Cardiac muscle cell (in vitro differentiated cells and primary cell): ENCODE results near the gene PANX2. TPM values are rescaled to one million over a fixed set of nuclear protein-coding genes. Genes with fewer than 3 reads are reported as not detected.
A peak's percentile ranks its signal among the peaks of the same experiment; 100 is the strongest.

Experiments
- DNase-seq, 2 donors: peaks; one replicate each; pipeline versions ENCODE4 v3.0.0 to v3.0.0-alpha.2; 2010 to 2017; ENCODE audit warnings: low read depth in 1 of 2, low spot score in 1 of 2
- H3K27ac ChIP-seq: fragments of 200-600 bp; sonication (generic); 2 replicates; pipeline ENCODE4 v1.5.1; 2016
- H3K27me3 ChIP-seq: fragments of 200-600 bp; sonication (generic); 2 replicates; pipeline ENCODE4 v1.6.0; 2016; ENCODE audit warnings: control low read depth
- H3K36me3 ChIP-seq: fragments of 200-600 bp; sonication (generic); 2 replicates; pipeline ENCODE4 v1.5.1; 2016; ENCODE audit warnings: control low read depth
- H3K4me1 ChIP-seq: fragments of 200-600 bp; sonication (generic); 2 replicates; pipeline ENCODE4 v1.8.1; 2017; ENCODE audit warnings: low read depth, mild to moderate bottlenecking, mixed run types
- H3K4me3 ChIP-seq: fragments of 200-600 bp; sonication (generic); 2 replicates; pipeline ENCODE4 v1.5.1; 2016; ENCODE audit warnings: mild to moderate bottlenecking
- H3K9me3 ChIP-seq: fragments of 200-600 bp; sonication (generic); 2 replicates; pipeline ENCODE4 v1.5.1; 2017; ENCODE audit warnings: low read depth, mild to moderate bottlenecking, control low read depth
- polyA plus RNA-seq: library from polyadenylated mRNA; unstranded; fragments of >200 nt; fragmentation: Nextera tagmentation; extraction: Ambion mirVana; gene quantifications from 2 replicates; pipeline ENCODE4 v1.2.1, GENCODE V29; 2016
- total RNA-seq: library from RNA; depleted of rRNA; stranded (reverse); fragments of >200 nt; gene quantifications from 2 replicates; pipeline ENCODE4 v1.2.3, GENCODE V29; 2016
- TF ChIP-seq, protein P1 (sequence below): IDR thresholded peaks from 2 replicates; pipeline ENCODE4 v1.5.1; 2012; ENCODE audit warnings: low read depth, mild to moderate bottlenecking, low read length

Gene PANX2
- total and polyA plus RNA-seq, 2 experiments from 2014 or later, result 6.9 to 30.9 TPM

DNA sequence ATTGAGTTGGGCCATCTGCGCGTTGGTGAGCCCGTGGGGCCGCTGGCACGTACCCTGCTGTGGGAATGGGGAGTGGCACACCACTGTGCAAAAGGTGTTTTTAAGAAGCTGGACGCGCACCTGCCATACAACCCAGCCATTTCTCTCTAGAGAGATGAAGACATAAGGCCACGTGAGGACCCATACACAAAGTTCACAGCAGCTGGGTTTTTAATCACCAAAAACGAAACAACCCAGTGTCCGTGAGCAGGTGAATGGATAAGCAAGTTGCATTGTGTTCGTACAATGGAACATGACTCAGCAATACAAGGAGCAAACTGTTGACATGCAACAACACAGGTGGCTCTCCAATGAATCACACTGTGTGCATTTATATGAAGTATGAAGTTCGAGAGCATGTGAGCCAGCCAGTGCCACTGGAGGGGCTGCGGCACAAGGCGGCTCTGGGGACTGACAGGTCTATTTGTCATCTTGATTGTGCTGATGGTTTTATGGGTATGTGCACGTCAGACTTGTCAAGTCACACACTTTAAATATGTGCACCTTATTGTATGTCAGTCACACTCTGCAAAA, 30.6 kb upstream of the PANX2 start:
- Histone ChIP-seq H3K9me3 (no peaks in the 10 kb centered on the region), H3K36me3 (no peaks in the 10 kb centered on the region), H3K4me1 (peaks cover 7% of the 10 kb centered on the region), H3K4me3 (no peak overlapping the region), H3K27me3 (no peaks in the 10 kb centered on the region), H3K27ac (no peak overlapping the region)
- TF ChIP-seq, protein P1, sequence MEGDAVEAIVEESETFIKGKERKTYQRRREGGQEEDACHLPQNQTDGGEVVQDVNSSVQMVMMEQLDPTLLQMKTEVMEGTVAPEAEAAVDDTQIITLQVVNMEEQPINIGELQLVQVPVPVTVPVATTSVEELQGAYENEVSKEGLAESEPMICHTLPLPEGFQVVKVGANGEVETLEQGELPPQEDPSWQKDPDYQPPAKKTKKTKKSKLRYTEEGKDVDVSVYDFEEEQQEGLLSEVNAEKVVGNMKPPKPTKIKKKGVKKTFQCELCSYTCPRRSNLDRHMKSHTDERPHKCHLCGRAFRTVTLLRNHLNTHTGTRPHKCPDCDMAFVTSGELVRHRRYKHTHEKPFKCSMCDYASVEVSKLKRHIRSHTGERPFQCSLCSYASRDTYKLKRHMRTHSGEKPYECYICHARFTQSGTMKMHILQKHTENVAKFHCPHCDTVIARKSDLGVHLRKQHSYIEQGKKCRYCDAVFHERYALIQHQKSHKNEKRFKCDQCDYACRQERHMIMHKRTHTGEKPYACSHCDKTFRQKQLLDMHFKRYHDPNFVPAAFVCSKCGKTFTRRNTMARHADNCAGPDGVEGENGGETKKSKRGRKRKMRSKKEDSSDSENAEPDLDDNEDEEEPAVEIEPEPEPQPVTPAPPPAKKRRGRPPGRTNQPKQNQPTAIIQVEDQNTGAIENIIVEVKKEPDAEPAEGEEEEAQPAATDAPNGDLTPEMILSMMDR, result no peak
- DNase-seq, result no peak

DNA sequence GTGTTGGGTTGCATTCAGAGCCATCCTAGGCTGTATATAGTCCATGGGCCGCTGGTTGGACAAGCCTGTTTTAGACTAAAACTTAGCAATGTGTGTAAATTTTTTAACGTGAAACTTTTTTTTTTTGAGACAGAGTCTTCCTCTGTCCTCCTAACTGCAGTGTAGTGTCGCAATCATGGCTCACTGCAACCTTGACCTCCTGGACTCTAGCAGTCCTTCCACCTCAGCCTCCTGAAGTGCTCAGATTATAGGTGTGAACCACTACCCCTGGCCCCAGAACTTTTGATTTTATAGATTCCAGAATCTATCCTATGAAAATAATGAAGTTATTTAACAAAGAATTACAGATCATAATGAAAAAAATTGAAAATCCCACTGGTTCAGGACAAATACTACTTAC, 29.9 kb upstream of the PANX2 start:
- Histone ChIP-seq H3K27me3 (no peaks in the 10 kb centered on the region), H3K4me1 (peaks cover 12% of the 10 kb centered on the region), H3K27ac (no peak overlapping the region), H3K9me3 (no peaks in the 10 kb centered on the region), H3K4me3 (no peak overlapping the region), H3K36me3 (no peaks in the 10 kb centered on the region)
- DNase-seq, result peak in 1 of 2 donors; percentile 27
- TF ChIP-seq, protein P1, result no peak

DNA sequence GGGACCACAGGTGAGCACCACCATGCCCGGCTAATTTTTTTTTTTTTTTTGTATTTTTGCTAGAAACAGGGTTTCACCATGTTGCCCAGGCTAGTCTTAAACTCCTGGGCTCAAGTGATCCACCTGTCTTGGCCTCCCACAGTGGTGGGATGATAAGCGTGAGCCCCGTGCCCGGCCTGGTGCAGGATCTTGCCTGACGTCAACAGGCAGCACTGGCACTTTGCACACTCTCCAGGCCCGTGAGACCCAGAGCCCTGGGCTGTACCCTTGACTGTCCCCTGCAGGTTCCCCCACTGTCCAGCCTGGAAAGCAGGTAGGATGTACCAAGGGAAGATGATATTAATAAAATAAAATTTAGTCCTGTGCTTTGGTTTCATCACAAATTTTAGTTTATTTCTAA, 29.1 kb upstream of the PANX2 start:
- TF ChIP-seq, protein P1, result no peak
- H3K36me3 ChIP-seq, result no peaks in the 10 kb centered on the region
- no peaks in the 10 kb centered on the region for H3K9me3 ChIP-seq
- no peak for DNase-seq
- H3K4me3 ChIP-seq, result no peak overlapping the region
- H3K27ac ChIP-seq, result no peak overlapping the region
- peaks cover 19% of the 10 kb centered on the region for H3K4me1 ChIP-seq
- H3K27me3 ChIP-seq, result no peaks in the 10 kb centered on the region

DNA sequence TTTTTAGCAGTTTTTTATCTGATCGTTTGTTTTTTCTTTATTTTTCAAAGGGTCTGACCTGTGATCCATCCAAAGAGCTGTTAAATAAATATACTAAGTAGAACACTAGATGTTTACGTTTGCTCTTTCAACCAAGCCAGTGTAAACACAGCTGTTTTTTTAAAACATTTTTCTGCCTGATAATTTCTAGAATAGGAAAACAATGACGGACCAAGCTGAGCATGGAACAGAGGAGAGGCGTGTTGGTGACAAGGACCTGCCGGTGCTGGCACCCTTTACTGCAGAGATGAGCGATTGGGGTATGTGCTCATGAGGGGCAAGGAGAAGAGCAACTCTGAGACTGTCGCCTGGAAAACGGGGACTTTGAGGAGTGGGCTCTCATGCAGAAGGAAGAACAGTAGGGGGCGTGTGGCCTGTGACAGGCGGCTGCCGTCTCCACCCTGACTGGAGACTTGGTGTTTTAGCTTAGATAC, 28.6 kb upstream of the PANX2 start:
- H3K27me3 ChIP-seq, result no peaks in the 10 kb centered on the region
- H3K4me3 ChIP-seq, result no peak overlapping the region
- H3K9me3 ChIP-seq, result no peaks in the 10 kb centered on the region
- no peaks in the 10 kb centered on the region for H3K36me3 ChIP-seq
- no peak overlapping the region for H3K27ac ChIP-seq
- TF ChIP-seq, protein P1, result peak; percentile 14
- DNase-seq, result peak in 1 of 2 donors; percentile 53
- peaks cover 20% of the 10 kb centered on the region for H3K4me1 ChIP-seq

DNA sequence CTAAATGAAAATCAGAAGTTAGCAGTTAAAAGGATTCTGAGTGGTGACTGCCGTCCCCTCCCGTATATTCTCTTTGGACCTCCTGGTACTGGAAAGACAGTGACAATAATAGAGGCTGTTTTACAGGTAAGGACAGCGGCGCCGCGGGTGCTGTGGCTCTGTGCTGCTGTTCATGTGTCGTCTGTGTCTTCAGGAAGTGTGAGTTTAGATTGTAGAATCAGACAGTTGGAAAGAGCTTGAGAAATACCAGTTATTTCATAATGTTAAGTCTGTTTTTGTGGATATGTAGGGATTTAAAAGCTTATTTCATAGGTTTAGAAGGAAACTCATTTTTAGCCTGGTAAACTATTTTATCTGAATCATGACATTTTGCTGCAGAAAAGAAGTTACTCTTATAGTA, 27.4 kb upstream of the PANX2 start:
- TF ChIP-seq, protein P1, result no peak
- no peak overlapping the region for H3K27ac ChIP-seq
- H3K27me3 ChIP-seq, result no peaks in the 10 kb centered on the region
- H3K36me3 ChIP-seq, result no peaks in the 10 kb centered on the region
- no peak for DNase-seq
- no peaks in the 10 kb centered on the region for H3K9me3 ChIP-seq
- H3K4me1 ChIP-seq, result peaks cover 25% of the 10 kb centered on the region
- no peak overlapping the region for H3K4me3 ChIP-seq
